Activated CD4-positive, alpha-beta T cell treated with anti-CD3 and anti-CD28 coated beads, Interleukin-10, Interleukin-2, amounts not matched to agents 100 ng/mL and 50 ng/mL, durations not matched to agents 16 hours and 8 hours (primary cell): ENCODE results near the gene EEA1.
"Not testable (repeated sequence)": the region's sequence is repeated elsewhere in the genome, so short reads cannot be mapped to it uniquely, and the experiment has no call there.

ENCODE experiments used
- DNase-seq: peaks from one replicate; pipeline ENCODE4 v3.0.0-alpha.2; 2020

Gene EEA1

GRCh38 chr12:92928962-92929915 lies at the start of gene EEA1:
EEA1 (minus strand) TSS chr12:92929295; CDS start chr12:92929066, 229 bp downstream.
- peak; percentile 98 for DNase-seq

DNA sequence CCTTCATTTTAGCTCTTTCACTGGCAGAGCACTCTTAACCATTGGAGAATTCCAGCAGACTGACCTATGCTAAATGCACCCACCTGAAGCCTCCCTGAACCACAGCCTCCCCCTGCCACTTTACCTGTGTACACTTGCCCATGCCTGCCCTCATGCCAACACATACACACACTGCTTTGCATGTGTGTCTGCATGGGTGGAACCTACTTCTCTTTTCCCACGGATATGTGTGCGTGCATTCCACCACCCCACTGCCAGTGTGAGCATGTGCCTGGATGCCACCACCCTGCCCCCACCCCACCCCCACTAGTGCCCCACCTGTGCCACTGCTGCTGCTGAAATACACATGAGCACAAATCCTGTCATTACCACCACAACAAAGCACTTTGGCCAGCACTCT lies 49.5 kb upstream of the EEA1 start:
- no peak for DNase-seq

DNA sequence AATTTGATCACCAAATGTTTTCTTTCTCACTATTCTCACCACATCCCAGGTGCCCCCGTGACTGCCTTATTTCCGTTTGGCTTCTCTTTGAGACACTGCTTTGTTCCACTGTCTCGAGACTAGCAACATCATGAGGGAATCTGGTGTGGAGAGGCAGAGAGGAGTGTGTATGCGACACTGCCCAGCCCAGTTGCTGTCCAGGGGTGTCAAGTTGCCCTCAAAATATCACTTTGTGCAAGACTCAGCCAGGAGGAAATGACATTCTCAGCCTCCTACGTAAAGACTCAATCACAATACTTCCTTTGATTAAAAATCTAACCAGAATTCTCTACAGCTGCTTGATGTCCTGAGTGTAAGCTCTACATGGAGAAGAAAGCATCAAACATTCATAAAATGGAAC lies 48.2 kb upstream of the EEA1 start:
- no peak for DNase-seq

DNA sequence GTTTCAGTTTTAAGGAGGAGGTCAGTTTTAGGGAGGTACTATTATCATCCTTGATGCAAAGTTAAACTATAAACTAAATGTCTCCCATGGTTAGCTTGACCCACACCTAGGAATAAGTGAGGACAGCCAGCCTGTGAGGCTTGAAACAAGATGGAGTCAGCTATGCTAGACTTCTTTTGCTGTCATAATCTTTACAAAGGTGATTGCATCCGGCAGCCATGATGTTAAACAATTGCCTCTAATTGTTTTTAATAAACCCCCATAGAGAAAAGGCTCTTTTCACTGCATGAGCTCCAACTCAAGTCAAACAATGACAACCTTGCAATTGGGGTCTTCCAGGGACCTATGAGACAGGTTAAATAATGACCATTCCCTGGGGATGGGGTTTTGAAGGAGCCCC lies 45.7 kb upstream of the EEA1 start:
- no peak for DNase-seq

DNA sequence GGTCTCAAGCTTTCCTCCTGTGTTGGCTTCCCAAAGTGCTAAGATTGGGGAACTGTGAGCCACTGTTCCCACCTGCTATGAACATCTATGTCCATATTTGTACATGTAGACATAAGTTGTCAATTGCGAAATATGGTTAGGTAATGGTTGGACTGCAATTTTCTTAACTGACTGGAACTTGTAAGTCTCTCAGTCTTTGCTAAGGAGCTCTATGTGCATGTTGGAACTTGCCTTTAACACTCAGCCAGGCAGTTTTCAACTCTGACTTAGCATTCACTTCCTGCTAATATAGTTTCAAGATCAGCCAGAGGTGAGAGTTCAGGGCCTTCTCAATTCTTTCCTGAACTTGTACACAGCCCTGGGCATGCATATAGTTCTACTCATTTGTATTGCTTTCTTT lies 44.5 kb upstream of the EEA1 start:
- DNase-seq, result peak; percentile 11

GRCh38 chr12:92971859-92972524 lies 42.9 kb upstream of the EEA1 start:
- DNase-seq, result no peak

DNA sequence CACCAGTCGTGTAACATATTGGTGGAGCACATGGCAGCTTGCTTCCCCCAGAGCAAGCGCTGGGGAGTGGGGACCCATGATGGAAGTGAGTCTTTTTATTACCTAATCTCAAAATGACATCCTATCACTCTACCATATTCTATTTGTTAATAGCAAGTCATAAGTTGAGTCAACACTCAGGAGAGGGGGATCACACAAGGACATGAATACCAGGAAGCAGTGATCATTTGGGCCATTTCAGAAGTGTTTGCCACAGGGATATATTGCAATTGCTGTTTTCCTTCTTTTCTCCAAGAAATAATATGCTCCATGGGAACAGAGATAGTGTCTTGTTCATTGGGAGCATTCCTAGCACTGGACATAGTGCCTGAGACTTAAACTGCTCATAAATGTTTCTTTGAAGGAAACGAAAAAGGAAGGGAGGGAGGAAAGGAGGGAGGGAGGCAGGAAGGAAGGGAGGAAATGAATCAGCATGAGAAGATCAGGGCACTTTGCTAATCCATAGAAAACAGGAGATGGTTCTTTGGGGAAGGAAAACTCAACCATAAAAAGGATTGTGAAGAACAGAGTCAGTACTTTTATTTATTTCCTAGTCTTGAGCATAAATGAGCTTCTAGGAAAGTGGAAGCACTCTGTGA lies 39.2 kb upstream of the EEA1 start:
- no peak for DNase-seq

GRCh38 chr12:92964378-92964777 lies 35.3 kb upstream of the EEA1 start:
- not testable (repeated sequence) for DNase-seq

GRCh38 chr12:92961949-92962348 lies 32.9 kb upstream of the EEA1 start:
- no peak for DNase-seq

GRCh38 chr12:92955997-92956663 lies 27.0 kb upstream of the EEA1 start:
- DNase-seq, result no peak

DNA sequence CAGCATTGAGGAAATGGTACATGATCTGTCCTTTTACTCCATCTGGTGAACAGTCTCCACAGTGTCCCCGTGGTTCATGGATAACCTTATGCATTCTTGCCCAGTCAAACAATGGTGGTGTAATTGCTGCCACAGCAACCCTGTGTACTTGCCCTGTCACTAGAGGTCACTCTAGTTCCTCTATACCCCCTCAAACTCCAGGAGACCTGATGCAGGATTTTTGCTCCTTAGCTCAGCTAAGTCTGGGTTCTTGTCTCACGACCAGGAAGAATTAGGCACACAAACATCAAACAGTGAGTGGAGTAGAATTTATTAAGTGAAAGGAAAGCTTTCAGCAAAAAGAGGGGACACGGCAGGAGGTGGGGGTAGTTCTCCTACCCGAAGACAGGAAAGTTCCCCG lies 24.7 kb upstream of the EEA1 start:
- no peak for DNase-seq

- no peak for DNase-seq
These were observed 23.3 kb upstream of the EEA1 start for GRCh38 chr12:92952394-92952793.

GRCh38 chr12:92951006-92951405 lies 21.9 kb upstream of the EEA1 start:
- no peak for DNase-seq

DNA sequence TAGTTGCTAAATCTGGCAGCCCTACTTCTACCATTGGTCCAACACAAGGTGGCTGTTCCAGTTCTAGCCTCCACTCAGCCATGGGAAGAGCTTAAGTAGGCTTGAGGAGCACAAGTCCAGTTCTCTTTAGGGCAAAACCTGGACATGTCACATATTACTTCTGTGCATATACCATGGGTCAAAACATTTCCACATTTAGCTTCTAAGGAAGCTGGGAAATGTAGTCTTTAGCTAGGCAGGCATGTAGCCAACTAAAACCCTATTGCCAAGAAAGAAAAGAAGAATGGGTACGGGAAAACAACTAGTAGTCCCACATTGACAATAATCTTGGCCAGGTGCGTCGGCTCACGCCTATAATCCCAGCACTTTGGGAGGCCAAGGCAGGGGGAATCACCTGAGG lies 20.9 kb upstream of the EEA1 start:
- DNase-seq, result no peak

DNA sequence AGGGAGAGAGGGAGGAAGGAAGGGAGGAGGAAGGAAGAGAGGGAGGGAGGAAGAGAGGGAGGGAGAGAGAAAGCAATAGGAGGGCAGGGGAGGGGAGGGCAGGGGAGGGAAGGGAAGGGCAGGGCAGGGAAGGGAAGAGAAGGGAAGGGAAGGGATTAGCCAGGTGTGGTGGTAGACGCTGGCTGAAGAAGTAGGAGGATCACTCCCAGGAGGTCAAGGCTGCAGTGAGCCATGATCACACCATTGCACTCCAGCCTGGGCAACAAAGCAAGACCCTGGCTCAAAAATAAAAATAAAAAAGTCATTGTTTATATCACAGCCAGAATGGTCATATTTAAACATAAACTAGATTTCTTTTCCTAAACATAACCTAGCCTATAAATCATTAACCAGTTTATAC lies 20.4 kb upstream of the EEA1 start:
- DNase-seq, result no peak

GRCh38 chr12:92947589-92948215 lies 18.6 kb upstream of the EEA1 start:
- DNase-seq, result no peak

DNA sequence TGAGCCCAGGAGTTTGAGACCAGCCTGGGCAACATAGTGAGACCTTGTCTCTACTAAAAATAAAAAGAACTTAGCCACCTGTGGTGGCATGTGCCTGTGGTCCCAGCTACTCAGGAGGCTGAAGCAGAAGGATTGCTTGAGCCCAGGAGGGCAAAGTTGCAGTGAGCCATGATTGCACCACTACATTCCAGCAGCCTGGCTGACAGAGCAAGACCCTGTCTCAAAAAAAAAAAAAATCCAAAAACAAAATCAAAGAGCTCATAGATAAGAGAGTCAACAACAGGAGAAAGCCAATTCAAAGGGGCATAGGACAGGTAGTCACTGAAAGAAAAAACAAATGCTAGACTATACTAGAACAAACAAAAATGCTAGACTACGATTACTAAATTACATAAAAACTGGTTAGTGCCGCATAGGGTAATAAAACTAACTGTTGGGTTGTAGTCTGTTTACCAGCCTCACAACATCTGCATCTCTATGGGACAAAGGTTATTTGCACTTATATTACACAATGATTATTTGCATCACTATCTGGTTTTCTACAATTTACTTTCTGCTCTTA lies 16.6 kb upstream of the EEA1 start:
- DNase-seq, result no peak

DNA sequence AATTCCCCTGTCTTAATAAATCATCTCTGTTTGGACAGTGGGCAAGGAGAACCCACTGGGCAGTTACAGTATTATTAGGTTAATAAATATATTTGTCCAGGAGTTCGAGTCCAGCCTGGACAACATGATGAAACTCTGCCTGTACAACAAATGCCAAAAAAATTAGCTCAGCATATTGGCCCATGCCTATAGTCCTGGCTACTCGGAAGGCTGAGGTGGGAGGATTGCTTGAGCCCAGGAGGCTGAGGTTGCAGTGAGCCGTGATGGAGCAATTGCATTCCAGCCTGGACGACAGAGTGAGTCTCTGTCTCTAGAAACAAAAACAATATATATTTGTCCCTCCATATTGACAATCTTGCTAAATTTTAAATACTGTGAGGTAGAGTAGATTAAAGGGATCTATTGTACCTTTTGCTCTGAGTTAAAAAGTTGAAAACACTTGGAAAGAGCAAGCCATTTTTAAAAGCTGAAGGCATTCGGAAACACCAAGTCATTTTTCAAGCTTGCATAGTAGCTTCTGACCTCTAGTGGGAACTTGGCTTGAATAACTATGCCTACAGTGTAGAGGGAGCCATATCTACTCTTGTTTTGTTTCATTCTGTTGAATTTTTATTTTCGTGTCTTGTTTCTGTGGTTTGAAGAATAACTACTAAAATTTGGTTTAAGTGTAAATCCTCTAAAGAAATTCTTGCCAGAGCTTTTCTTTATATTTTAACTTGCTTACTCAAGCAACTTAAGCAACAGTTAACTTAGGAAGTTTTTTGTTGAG lies 14.6 kb upstream of the EEA1 start:
- DNase-seq, result no peak

DNA sequence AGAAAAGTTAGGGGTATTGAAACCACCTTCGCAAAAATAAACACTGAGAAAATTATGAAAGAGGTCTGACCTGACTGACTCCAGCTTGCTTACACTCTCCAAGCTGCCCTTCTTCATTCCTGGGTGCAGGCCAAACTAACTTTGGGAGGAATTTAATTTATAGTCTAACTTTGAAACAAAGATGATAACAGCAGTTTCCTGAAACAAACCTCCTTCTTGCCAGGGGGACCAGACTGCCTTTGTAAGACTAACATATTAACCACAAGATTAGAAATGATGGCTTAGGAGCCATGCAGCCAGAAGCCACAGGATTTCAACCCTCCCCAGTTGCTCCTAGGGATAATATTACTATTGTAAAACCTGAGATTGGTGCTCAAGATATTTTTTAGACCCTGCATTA lies 13.8 kb upstream of the EEA1 start:
- DNase-seq, result no peak

DNA sequence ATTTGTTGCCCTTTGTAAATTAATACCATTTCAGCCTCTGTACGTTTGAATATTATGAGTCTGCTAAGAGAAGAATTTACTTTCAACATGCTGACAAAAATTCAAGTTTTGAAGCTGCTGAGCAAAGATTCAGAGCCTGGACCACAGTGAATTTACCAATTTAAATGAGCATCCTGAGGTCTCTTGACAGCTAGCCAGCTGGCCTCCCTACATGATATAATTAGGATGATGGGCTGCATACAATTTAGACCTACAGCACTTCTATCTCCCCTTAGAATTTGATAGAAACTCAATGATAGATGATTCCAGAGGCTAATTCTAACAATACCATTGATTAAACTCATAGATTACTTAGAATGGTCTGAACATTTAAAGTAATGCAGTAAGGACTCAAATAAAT lies 10.0 kb upstream of the EEA1 start:
- no peak for DNase-seq

- DNase-seq, result no peak
These were observed 9.5 kb upstream of the EEA1 start for GRCh38 chr12:92938638-92939037.

- no peak for DNase-seq
These were observed 8.9 kb upstream of the EEA1 start for GRCh38 chr12:92938018-92938417.
